Activated T-cell treated with anti-CD3 and anti-CD28 coated beads, Interleukin-2, amount 50 U/mL, for 1 hour (primary cell): ENCODE measurements around the gene CACNB1.
A peak's percentile ranks its signal among the peaks of the same experiment; 100 is the strongest.
"Not testable (repeated sequence)": the region's sequence is repeated elsewhere in the genome, so short reads cannot be mapped to it uniquely, and the experiment has no call there.

ENCODE experiments used
- DNase-seq: peaks from one replicate; pipeline ENCODE4 v3.0.0-alpha.2; 2020

The CACNB1 gene

DNA sequence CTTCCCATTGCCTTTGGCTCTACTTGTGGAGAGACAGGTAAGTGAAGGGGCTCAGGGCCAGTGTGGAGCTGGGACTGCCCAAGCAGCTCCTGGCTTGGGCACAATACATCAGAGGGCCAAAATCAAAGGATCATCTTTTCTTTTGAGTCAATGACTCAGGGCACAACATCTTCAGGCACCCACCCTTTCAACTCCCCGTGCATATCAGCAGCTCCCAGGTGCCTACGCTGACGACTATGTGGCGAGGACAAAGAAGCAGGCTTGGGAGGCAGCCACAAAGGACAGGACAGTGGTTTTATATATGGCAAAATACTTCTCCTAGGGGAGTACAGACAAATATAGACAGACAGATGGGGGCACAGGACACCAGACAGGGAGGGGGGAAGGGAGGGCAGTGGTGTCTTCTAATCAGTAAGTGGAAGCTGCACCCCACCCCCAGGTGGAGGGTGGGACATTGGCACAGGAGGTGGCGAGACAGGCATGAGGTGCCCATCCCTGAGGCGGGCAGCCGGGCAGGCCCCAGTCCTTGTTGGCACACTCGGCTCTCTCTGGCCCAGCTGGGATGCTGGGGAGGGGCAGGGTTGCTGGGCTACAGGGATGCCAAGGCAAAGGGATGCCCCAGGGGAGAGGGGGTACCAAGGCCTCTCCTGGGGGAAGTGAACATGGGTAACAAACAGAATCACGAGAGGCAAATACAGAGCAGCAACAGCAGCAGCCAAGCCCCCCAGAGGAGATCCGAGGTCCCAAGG, 23.8 kb downstream of the CACNB1 start:
- no peak for DNase-seq

DNA sequence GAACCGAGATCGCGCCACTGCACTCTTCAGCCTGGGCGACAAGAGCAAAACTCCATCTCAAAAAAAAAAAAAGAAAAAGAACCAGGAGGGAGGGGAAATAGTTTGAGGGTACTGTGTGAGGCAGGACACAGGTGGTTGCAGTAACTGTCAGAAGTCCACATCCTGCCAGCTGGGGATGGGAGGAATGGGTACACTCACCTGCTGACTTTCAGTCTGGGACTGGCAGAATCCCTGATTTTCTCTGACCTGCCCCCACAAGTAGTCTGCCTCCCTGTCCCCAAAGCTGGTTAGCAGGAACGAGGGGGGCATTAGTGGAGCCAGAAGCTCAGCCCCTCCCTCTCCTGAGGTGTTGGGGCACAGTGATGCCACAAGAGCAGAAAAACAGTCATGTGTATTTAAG, 24.4 kb downstream of the CACNB1 start:
- no peak for DNase-seq

DNA sequence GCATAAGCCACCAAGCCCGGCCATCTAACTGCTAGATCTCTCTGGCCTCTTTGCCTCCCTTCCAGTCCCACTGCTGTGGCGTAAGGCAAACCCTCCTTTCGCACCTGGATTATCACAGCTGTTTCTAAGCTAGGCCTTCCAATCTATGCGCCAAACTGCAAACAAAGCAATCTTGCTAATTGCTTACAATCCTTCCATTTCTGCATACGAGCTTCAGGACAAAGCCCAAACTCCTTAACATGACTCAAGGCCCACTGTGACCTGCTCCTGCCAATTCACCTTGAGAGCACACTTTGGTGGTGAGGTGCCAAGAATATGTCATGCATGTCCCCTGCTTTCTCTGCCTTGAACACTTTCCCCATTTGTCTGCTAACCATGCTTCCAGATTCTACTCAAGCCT, 25.5 kb downstream of the CACNB1 start:
- no peak for DNase-seq

DNA sequence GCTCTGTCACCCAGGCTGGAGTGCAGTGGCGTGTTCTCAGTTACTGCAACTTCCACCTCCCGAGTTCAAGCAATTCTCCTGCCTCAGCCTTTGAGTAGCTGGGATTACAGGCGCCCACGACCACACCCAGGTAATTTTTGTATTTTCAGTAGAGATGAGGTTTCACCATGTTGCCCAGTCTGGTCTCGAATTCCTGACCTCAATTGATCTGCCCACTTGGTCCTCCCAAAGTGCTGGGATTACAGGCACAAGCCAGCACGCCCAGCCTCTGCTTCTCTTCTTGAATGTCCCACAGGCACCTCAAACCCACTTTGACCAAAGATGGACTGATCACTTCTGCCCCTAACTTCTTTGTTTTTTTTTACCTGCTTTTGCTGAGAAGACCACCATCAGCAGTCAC, 26.9 kb downstream of the CACNB1 start:
- no peak for DNase-seq

DNA sequence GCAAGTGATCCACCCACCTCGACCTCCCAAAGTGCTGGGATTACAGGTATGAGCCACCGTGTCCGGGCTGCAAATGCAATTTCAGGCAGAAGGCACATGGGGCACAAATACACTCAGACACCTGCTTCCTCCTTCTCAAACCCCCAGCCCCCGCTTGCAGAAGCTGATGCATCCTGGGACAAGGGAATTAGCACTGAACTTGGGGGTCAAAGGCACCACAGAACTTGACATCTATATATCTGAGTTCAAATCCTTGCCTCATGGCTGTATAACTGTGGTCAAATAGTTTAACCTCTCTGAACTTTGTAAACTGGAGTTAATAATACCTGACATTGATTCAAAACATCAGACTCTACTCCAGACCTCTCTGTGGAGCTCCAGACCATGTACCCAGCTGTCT, 27.4 kb downstream of the CACNB1 start:
- no peak for DNase-seq

DNA sequence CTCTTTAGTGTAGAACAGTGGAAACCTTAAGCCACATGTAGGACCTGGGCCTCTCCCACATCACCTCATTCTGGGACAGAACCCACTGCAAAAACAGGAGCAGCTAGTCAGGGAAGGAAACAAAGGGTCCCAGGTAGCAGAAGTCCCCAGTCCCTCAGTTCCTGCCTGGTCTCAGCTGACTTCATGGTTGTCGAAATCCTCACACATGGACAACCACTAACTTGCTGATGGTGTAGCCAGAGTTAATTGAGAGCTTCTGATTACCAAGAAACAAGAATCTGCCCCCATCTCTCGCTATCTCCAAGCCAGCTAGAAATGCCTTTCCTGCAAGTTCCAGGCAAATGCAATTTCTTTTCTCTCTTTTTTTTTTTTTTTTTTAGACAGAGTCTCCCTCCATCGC, 28.0 kb downstream of the CACNB1 start:
- DNase-seq: no peak

DNA sequence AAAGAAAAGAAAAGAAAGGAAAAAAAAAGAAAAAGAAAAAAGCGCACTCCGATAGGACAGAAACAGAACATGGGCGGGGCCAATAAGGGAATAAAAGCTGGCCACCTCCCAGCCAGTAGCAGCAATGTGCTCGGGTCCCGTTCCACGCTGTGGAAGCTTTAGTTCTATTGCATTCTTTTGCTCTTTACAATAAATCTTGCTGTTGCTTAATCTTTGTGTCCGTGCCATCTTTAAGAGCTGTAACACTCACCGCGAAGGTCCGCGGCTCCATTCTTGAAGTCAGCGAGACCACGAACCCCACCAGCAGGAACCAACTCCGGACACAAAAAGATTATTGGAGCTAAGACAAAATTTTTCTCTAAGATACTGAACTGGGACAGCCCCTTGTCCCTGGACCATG, 28.4 kb downstream of the CACNB1 start:
- DNase-seq: no peak

DNA sequence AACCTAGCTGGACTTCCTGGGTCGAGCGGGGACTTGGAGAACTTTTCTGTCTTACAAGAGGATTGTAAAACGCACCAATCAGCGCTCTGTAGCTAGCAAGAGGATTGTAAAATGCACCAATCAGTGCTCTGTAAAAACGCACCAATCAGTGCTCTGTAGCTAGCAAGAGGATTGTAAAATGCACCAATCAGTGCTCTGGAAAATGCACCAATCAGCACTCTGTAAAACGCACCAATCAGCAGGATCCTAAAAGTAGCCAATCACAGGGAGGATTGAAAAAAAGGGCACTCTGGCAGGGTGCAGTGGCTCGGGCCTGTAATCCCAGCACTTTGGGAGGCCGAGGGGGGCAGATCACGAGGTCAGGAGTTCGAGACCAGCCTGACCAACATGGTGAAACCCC, 29.0 kb downstream of the CACNB1 start:
- DNase-seq: not testable (repeated sequence)

DNA sequence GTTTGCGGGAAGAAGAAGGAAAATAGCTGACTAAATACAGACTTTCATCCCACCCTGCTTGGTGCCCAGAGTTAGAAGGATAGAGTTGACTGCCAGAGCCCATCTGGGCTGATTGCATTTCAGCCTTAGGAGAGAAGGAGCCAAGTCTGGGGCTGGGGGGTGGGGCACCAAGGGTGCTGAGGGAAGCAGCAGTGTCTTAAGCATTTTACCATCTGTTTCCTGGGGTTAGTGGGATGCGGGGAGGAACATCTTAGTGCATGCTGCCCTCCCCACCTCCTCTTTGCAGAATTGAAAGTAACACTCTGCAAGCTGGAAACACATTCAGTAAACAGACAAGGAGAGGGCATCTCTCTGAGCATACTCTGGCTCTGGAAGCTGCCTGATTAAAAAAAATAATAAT, 30.0 kb downstream of the CACNB1 start:
- DNase-seq: no peak

DNA sequence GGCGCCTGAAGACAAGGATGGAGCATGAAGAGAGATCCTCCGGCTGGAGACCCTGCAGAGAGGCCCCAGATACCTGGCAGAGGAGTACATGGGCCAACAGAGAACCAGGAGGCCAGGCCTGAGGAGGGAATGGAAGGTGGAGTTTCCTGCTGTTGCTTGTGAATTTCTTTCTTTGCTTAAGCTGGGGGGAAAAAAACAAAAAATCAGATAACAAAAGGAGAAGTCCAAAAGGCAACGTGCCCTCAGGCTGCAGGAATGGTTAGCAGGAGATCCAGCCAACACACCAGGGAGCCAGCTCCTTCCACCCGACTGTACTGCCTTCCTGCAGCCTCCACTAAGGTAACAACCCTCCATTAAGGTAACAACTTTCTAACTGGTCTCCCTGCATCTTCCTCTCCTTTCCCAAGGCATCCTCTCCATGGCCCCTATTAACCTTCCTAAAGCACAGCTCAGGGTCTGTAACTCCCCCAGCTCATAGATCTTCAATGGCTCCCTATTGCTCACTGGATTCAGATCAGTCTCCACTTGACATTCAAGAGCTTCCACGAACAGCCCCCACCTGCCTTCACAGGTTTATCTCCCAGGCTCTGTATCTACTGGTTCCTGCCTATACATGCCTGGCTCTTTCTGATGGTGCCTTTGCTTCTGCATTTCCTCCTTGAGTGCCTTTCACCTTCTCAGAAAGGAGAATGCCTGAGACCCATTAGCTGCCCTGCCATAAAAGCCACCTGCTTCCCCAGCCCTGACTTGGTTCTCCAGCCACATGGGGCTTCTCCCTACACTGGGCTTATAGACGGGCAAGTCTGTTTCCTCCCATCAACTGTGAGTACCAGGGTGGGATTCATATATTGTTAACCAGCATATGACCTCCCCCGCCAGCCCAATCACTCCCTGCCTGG, 30.8 kb downstream of the CACNB1 start:
- no peak for DNase-seq

DNA sequence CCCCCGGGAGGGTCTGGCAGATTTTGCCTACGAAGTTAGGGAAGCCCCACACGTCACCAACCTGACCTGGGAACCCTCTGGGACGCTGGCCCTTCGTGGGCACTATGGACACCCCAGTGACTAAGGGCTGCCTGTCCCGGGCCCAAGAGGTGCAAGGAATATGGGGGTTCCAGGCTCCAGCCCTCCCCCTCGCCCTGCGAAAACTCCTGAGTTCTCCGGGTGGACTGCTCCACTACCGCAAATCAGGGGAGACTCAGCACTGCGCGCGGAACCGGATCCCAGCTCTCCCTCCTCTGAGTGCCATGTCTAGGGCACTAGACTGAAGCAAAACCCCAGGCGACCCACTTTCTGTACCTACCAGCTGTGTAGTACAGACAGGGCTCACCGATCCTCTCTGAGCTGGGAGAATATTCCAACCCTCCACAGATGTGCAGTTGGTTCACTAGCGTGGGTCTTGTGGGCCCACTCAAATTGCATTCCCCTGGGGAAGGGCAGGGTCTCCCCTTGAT, 31.6 kb downstream of the CACNB1 start, which contains the start of gene ARL5C:
TSS of gene ARL5C (minus strand) at position 321 of the 509 bp plus-strand sequence. CDS start 401 bp downstream, outside the sequence.
- DNase-seq: no peak

DNA sequence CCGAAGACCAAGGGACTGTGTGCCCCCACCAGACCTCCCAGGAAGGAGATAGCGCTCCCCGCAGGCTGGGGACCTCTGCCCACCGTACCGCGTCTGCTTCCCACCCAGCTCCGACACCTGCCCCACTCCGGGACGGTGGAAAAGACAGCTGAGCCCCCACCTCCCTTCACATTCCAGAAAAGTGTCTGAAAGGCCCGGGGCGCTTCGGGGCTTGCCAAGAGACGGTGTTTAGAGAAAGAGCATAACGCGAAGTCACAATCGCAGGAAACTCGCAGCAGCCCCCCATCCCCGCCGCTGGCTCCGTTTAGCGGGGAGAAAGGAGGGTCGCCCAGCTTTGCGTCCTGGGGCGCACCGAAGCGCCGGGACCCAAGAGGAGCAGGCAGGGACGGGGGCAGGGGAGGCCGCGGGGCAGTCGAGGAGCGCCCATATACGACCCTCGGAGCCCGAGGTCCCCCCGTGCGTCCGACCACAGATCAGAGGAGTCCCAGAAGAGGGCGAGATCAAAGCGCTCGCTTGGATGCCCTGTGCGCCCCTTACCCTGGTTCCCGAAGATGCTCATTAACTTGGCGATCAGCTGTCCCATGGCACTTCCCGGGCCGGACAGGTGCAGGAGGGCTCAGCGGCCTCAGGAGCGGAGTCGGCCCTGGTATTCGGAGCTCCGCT, 32.2 kb downstream of the CACNB1 start:
- DNase-seq: no peak

DNA sequence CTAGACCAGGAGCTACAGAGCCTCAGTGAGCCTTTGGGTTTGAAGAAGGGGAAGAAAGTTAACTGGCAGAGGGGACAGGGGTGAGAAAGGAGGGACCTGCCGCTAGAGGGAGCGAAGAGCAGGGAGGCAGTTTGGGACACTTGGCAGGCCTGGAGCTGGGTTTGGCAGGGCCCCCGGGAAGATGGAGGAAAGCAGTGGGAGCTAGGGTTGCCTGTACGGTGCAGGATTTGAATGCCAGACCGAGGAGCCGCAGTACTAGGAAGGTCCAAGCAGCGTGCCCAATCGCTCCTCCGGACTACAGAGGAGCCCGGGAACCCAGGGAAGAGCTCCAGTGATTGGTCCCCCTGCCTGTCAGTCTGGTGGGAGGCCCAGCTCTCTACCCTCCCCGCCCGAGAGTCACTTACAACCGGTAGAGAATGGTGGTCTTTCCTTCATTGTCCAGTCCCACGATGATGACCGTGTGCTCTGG, 32.8 kb downstream of the CACNB1 start:
- DNase-seq: peak; percentile 72

DNA sequence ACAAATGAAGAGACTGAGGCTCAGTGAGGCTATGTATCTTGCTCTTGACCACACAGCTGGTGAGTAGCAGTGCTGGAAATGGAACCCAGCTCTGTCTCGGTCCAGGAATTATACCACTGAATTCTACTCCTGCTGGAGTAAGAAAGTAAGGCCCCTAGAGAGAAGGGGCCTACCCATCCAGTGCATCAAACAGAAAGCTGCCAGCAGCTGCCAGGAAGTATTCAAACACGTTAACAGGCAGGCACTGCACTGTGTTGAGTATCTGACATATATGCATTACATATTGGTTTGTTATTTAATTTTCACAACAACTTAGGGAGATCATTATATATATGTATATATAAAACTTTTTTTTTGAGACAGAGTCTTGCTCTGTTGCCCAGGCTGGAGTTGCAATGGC, 35.5 kb downstream of the CACNB1 start:
- DNase-seq: no peak

DNA sequence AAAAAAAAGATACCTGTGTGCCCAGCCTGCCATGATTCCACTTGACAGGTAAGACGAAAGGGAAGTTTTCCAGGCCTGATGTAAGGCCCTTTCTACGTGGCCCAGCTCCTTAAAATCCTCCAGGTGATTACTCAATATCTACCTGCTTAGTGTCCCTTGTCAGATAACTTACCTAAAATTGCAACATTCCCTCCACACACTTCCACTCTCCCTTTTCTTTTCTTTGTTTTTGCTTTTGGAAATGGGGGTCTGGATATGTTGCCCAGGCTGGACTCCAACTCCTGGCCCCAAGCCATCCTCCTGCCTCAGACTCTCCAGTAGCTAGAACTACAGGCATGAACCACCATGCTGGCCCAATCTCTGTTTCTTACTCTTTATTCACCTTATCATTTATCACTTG, 38.8 kb downstream of the CACNB1 start:
- DNase-seq: no peak

DNA sequence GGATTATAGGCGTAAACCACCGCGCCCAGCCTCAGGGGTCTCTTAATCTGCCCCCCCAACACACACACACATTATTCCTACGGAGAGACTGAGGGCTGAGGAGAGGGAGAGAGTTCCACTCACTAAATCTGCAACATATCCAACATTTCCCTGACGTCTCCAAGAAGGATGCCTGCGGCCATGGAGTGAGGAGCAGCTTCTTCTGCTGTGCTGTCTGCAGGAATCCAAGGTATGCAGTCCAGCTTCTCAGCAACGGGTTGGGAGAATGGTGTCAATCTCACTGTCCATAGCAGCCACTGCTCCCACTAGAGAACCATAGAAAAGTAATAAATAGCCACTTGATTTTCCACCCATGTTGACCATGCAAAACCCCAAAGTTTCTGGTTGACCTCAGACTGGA, 41.0 kb downstream of the CACNB1 start:
- no peak for DNase-seq

DNA sequence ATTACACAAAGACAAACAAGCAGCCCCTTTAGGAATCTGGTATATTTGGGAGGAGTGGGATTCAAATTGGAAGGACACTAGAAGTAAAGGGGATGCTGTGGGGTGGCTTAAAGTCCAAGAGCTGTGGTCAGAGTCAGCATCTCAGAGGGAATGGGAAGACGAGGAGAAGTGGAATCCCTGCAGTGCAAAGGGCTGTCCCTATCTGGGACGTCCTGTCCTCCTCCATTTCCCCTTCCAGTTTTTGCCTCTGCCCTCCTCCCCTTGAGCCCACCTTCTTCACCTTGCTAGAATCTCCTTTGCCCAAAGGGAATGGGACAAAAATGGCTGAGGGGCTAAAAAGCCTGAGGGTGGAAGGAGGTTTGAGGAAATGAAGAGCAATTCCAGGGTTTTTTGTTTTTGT, 41.8 kb downstream of the CACNB1 start:
- DNase-seq: no peak

DNA sequence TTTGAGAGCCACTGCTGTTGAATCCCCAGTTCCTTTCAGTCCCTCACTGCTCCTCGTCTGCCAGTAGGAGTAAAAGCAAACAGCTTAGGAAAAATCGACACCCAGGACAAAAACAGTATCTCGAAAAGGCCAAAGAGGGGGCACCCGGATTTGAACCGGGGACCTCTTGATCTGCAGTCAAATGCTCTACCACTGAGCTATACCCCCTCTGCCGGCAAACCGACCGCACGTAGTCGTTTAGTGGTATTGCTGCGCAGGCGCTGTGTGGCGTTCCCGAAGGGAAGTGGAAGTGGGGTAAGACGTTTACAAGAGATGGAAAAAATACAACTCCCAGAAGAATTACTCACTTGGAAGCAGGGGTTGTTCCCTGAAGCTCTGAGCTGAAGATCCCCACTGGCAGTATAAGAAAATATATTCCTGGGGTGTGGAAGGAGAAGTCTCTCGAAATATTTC, 43.8 kb downstream of the CACNB1 start:
- peak; percentile 95 for DNase-seq

DNA sequence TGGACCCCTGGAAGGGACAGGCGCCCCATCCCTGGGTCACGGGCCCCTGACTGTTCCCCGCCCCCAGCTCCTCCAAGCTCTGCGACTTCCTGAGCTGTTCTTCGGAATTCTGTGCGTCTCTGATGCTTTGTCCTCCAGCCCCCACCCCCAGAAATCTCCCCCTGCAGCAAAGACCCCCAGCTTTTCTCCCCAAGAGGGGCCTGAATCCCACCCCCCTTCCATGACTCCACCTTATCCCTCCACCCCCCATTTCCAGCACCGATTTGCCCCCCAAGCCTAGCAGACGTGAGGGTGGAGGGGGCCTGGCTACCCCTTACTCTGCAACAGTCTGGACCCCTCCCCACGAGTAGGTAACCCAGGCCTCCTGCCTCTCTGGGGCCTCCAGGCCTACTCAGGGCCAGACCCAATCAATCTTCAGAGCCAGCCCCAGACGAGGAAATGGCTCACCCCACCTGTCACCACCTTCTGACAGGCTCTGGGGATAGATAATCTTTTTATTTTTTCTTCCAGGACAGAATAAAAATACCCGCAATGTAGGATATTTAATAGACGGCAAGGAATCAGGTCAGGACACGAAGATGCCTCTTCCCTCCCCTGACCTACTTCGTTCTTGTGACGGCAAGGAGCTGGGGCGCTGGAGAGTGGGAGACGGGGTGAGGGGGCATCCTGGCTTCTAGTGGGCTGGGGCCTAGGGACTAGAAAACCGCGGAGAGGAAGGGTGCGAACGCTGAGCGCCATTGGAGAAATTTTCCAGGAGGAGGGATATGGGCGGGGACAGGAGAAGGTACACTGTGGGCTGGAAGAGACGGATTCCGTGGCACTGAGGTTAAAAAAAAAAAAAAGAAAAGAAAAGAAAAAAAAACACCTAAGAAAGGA, 45.3 kb downstream of the CACNB1 start:
- peak; percentile 53 for DNase-seq

DNA sequence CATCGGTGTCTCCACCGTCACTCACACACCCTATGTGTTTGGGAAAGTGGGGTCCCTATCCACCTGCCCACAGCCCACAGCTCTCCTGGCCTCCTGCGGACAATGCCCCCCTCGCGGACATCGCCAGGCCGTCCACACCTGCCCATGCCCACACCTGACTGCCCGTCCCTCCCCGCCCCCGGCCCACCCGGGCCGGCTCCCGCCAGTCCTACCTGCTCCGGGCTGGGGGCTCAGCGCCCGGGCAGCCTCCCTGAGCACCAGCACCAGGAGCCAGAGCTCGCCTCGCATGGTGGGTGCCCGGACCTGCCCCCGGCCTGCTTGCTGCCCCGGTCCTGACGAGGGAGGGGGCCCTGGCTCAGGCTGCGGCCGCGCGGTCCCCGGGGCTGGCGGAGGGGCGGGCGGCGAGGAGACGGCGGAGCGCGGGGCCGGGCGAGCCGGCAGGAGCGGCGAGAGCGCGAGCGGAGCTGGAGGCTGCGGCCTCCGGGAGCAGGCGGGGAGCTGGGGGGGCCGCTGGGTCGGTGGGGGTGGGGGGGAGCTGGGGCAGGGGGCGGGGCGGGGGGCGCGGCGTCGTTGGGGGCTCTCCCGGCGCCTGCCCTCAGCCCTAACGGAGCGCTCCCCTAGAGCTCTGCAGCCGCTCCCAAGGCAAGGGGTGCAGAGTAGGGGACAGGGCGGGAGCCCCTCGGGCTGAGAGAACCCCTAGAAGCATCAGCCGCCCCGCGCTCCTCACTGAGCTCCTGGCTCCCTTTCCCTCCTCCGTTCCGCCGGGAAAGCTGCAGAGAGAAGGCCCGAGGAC, 46.1 kb downstream of the CACNB1 start, which contains the start of gene PLXDC1:
TSS of gene PLXDC1 (minus strand) at position 488 of the 793 bp plus-strand sequence. CDS start at position 288, 200 bp downstream.
- peak; percentile 47 for DNase-seq

DNA sequence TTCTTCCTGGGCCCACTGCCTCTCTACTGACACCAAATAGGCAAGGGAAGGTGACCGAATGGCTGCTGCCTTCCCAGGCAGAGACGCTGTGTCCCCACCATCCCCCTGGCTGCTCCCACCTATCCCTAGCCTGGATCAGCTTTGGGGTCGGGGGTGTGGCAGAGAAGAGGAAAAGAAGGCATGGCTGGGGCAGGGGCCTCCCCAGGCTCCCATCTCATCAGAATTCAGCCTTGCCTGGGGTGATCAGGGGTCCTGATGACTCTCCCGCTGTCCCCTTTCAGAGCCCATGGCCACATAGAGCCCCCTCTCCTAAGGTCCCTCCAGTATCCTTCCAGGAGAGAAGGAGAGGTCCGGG, 46.7 kb downstream of the CACNB1 start:
- DNase-seq: no peak
